B cell (primary cell): ENCODE measurements around the gene PEDS1. TPM values are rescaled to one million over a fixed set of nuclear protein-coding genes. Genes with fewer than 3 reads are reported as not detected.

ENCODE experiments used
- ATAC-seq: fragments of 200-7000 bp; cut with Tn5 transposase; one replicate; pipeline ENCODE4 v1.10.0; 2021; ENCODE audit warnings: low read depth, mild to moderate bottlenecking, moderate number of reproducible peaks, moderate library complexity
- CTCF ChIA-PET: fragments of 350-600 bp; sonication (Branson Sonifier 250); formaldehyde crosslinking; loops from one replicate; lab custom pipeline; 2021; ENCODE audit warnings: antibody characterized with exemption, inconsistent platforms; lab: Charles Lee
- POLR2A ChIA-PET: fragments of 350-600 bp; sonication (Branson Sonifier 250); formaldehyde crosslinking; loops from one replicate; lab custom pipeline; 2021; ENCODE audit warnings: antibody characterized with exemption; lab: Charles Lee
- DNase-seq: peaks from one replicate; pipeline ENCODE4 v3.0.0; 2013
- H2AFZ ChIP-seq: 2 replicates; pipeline ENCODE4 v1.6.1; 2012; ENCODE audit warnings: mild to moderate bottlenecking, low read depth, low read length; ENCODE audit not compliant: insufficient read depth, poor library complexity, severe bottlenecking
- H3K27ac ChIP-seq, 2 donors: 1 replicate in 1 of 2; 2 replicates in 1 of 2; pipeline ENCODE4 v1.5.1; 2012 to 2013; ENCODE audit warnings: low read length in 2 of 2, mild to moderate bottlenecking in 2 of 2, moderate library complexity in 1 of 2
- H3K27me3 ChIP-seq, 4 experiments: fragments of 200-600 bp in 1 of 4; sonication (generic) in 1 of 4; replicated peaks in 1 of 4; 1 replicate in 2 of 4; 2 replicates in 2 of 4; pipeline versions ENCODE4 v1.6.1 to v1.7.0; 2013 to 2016; ENCODE audit warnings: low read length in 3 of 4, mild to moderate bottlenecking in 2 of 4, mixed read lengths in 1 of 4, moderate library complexity in 1 of 4; ENCODE audit not compliant: insufficient read depth in 4 of 4, control insufficient read depth in 3 of 4; ENCODE audit errors: control extremely low read depth in 1 of 4
- H3K36me3 ChIP-seq, 2 experiments: replicated peaks in 1 of 2; 1 replicate in 1 of 2; 2 replicates in 1 of 2; pipeline versions ENCODE4 v1.6.1 to v1.7.1; 2013; ENCODE audit warnings: low read length in 1 of 2; ENCODE audit not compliant: insufficient read depth in 2 of 2, control insufficient read depth in 1 of 2; ENCODE audit errors: control extremely low read depth in 1 of 2, extremely low read depth in 1 of 2
- H3K4me1 ChIP-seq, 2 donors: fragments of 200-600 bp in 1 of 2; sonication (generic) in 1 of 2; 1 replicate in 1 of 2; 2 replicates in 1 of 2; pipeline versions ENCODE4 v1.5.1 to v1.6.1; 2013 to 2017; ENCODE audit warnings: low read length in 2 of 2; ENCODE audit not compliant: control insufficient read depth in 2 of 2, insufficient read depth in 2 of 2
- H3K4me2 ChIP-seq: replicated peaks from 2 replicates; pipeline ENCODE3; 2012; ENCODE audit warnings: mild to moderate bottlenecking, low read depth, low read length; ENCODE audit not compliant: poor library complexity, severe bottlenecking
- H3K4me3 ChIP-seq, 5 experiments: fragments of 200-600 bp in 1 of 5; sonication (generic) in 1 of 5; 1 replicate in 3 of 5; 2 replicates in 2 of 5; pipeline versions ENCODE4 v1.5.1 to v1.7.0; 2011 to 2016; ENCODE audit warnings: low read length in 4 of 5, mild to moderate bottlenecking in 4 of 5, low read depth in 2 of 5, control low read depth in 1 of 5, moderate library complexity in 1 of 5; ENCODE audit not compliant: insufficient read depth in 1 of 5; ENCODE audit errors: control extremely low read depth in 1 of 5, extremely low read depth in 1 of 5
- H3K79me2 ChIP-seq: fragments of 200-600 bp; sonication (generic); one replicate; pipeline ENCODE4 v1.6.0; 2016; ENCODE audit warnings: low read length; ENCODE audit not compliant: control insufficient read depth, insufficient read depth
- H3K9ac ChIP-seq: fragments of 200-600 bp; sonication (generic); 2 replicates; pipeline ENCODE4 v1.6.1; 2017; ENCODE audit warnings: mild to moderate bottlenecking, low read length, moderate library complexity
- H3K9me3 ChIP-seq, 3 donors: one replicate each; pipeline versions ENCODE4 v1.6.1 to v1.7.1; 2013; ENCODE audit warnings: low read length in 2 of 3; ENCODE audit not compliant: control insufficient read depth in 2 of 3, insufficient read depth in 1 of 3; ENCODE audit errors: control extremely low read depth in 1 of 3
- H4K20me1 ChIP-seq: 2 replicates; pipeline ENCODE4 v1.6.0; 2012; ENCODE audit warnings: mild to moderate bottlenecking, low read length; ENCODE audit not compliant: insufficient read depth, control insufficient read depth, poor library complexity, severe bottlenecking
- H3K27ac Mint-ChIP-seq: one replicate; pipeline ENCODE4 v1.8.0; 2021; ENCODE audit warnings: mixed read lengths
- H3K27me3 Mint-ChIP-seq: one replicate; pipeline ENCODE4 v1.8.0; 2021; ENCODE audit warnings: mixed read lengths
- H3K4me1 Mint-ChIP-seq: one replicate; pipeline ENCODE4 v1.8.0; 2021; ENCODE audit warnings: mixed read lengths
- H3K4me3 Mint-ChIP-seq: one replicate; pipeline ENCODE4 v1.8.0; 2021; ENCODE audit warnings: mixed read lengths
- H3K9me3 Mint-ChIP-seq: one replicate; pipeline ENCODE4 v1.8.0; 2022; ENCODE audit warnings: mixed read lengths; ENCODE audit not compliant: insufficient read depth
- CTCF ChIP-seq: fragments of 200-600 bp; IDR thresholded peaks from one replicate; pipeline ENCODE4 v1.8.0; 2022; ENCODE audit warnings: antibody characterized with exemption, mild to moderate bottlenecking
- EZH2 ChIP-seq: IDR thresholded peaks from 2 replicates; pipeline ENCODE4 v1.6.1; 2012; ENCODE audit warnings: borderline replicate concordance, low read depth, mild to moderate bottlenecking, moderate library complexity, low read length; ENCODE audit not compliant: insufficient read depth, poor library complexity, severe bottlenecking
- WGBS: methylation state at CpG from one replicate; pipeline ENCODE4 v1.1.5; 2013; ENCODE audit warnings: missing lambda C conversion rate; ENCODE audit not compliant: insufficient coverage; 5-methylcytosine and 5-hydroxymethylcytosine counted together
- intact Hi-C: fragments of 100-400 bp; cut with micrococcal nuclease; formaldehyde crosslinking; loops from one replicate; pipeline ENCODE4 v1.10.0; 2022
- polyA plus RNA-seq: library from polyadenylated mRNA; depleted of rRNA; stranded (reverse); fragments of >200 nt; gene quantifications from 2 replicates; pipeline ENCODE4 v1.2.3, GENCODE V29; 2012
- total RNA-seq, 2 donors: library from RNA; stranded (reverse); fragments of 120-200 nt in 1 of 2; gene quantifications; 1 replicate in 1 of 2; 2 replicates in 1 of 2; pipeline versions ENCODE4 v1.2.3 to v1.2.4, GENCODE V29; 2013 to 2022

PEDS1 gene
- total and polyA plus RNA-seq, 2 donors (not counting 1 experiment from before 2014, with no cell fraction given) = 11.2 to 38.7 TPM

GRCh38 chr20:50152394-50153152, 950 bp downstream of the PEDS1 start:
- ATAC-seq = no peak
- POLR2A ChIA-PET = interaction anchor here (1.2 to 2.3 kb wide), 3 partner anchors 17 to 217 kb away, joined by 3 to 10 read pairs (median 4); partner anchors contain the start of gene RNF114

More at GRCh38 chr20:50152394-50153152, 950 bp downstream of the PEDS1 start:
- Histone ChIP-seq H3K9ac (peak overlapping the region; percentile 85), H3K4me3 (peak overlapping the region; percentile 71 to 96 (median 87)), H3K9me3 (no peaks in the 10 kb centered on the region), H3K4me2 (peak overlapping the region; percentile 90), H3K27ac (peak overlapping the region; percentile 59 to 85), H2AFZ (peak overlapping the region; percentile 76), H3K27me3 (no peaks in the 10 kb centered on the region), H3K79me2 (peaks cover 46% of the 10 kb centered on the region), H3K4me1 (peaks cover 18 to 25% of the 10 kb centered on the region in 2 donors), H4K20me1 (peaks cover 11% of the 10 kb centered on the region), H3K36me3 (peaks cover 0 to 10% of the 10 kb centered on the region in 2 experiments)
- CTCF ChIA-PET = interaction anchor here (0.7 to 6.8 kb wide), 9 partner anchors 9 to 312 kb away, joined by 3 to 40 read pairs (median 7); partner anchors contain the start of gene UBE2V1
- TF ChIP-seq CTCF (no peak), EZH2 (no peak)
- H3K27me3 Mint-ChIP-seq = no peaks in the 10 kb centered on the region
- WGBS = 43% methylated on average over 4 of the region's 4 CpGs
- no peaks in the 10 kb centered on the region for H3K9me3 Mint-ChIP-seq
- H3K4me1 Mint-ChIP-seq = peaks cover 45% of the 10 kb centered on the region
- intact Hi-C loops = loop anchor here (1.0 kb wide), 2 partner anchors 14 to 39 kb away; partner anchors contain the start of gene UBE2V1
- peak overlapping the region; percentile 86 for H3K27ac Mint-ChIP-seq
- peak overlapping the region; percentile 77 for H3K4me3 Mint-ChIP-seq
- DNase-seq = no peak
